DOHH2 (cell line): ENCODE results near the gene ZBTB16.

Source experiments
- H3F3A ChIP-seq: fragments of 200-600 bp; sonication (generic), shearing (Covaris generic); 2 replicates; pipeline ENCODE4 v1.6.0; 2016; ENCODE audit warnings: antibody characterized with exemption, mild to moderate bottlenecking; ENCODE audit not compliant: control insufficient read depth, insufficient read depth
- H3K27ac ChIP-seq: fragments of 200-600 bp; sonication (generic); 2 replicates; pipeline ENCODE4 v1.5.1; 2014; ENCODE audit warnings: low read depth, mild to moderate bottlenecking, low read length, moderate library complexity
- H3K27me3 ChIP-seq: fragments of 200-600 bp; sonication (generic); 2 replicates; pipeline ENCODE4 v1.6.1; 2014; ENCODE audit warnings: mild to moderate bottlenecking, low read length, mixed read lengths; ENCODE audit not compliant: control insufficient read depth
- H3K36me3 ChIP-seq: fragments of 200-600 bp; sonication (generic); 2 replicates; pipeline ENCODE4 v1.6.1; 2014; ENCODE audit warnings: mild to moderate bottlenecking, low read length, moderate library complexity, mixed read lengths; ENCODE audit not compliant: control insufficient read depth
- H3K4me1 ChIP-seq: fragments of 200-600 bp; sonication (generic); 2 replicates; pipeline ENCODE4 v1.6.1; 2014; ENCODE audit warnings: mild to moderate bottlenecking, low read length, mixed read lengths; ENCODE audit not compliant: control insufficient read depth
- H3K4me2 ChIP-seq: fragments of 200-600 bp; sonication (generic); 2 replicates; pipeline ENCODE4 v1.6.0; 2014; ENCODE audit warnings: mild to moderate bottlenecking, low read length, moderate library complexity
- H3K4me3 ChIP-seq: fragments of 200-600 bp; sonication (generic); 2 replicates; pipeline ENCODE4 v1.5.1; 2014; ENCODE audit warnings: mild to moderate bottlenecking, low read length, mixed read lengths
- H3K79me2 ChIP-seq: fragments of 200-600 bp; sonication (generic); 2 replicates; pipeline ENCODE4 v1.6.1; 2014; ENCODE audit warnings: mild to moderate bottlenecking, low read length, mixed read lengths; ENCODE audit not compliant: control insufficient read depth
- H3K9me2 ChIP-seq: fragments of 200-600 bp; sonication (generic); replicated peaks from 2 replicates; pipeline ENCODE4 v1.6.1; 2014; ENCODE audit warnings: mild to moderate bottlenecking, low read length, mixed read lengths; ENCODE audit not compliant: control insufficient read depth
- H3K9me3 ChIP-seq: fragments of 200-600 bp; sonication (generic); 2 replicates; pipeline ENCODE4 v1.6.1; 2014; ENCODE audit warnings: antibody characterized with exemption, low read length, mixed read lengths; ENCODE audit not compliant: control insufficient read depth, insufficient read depth
- H4K20me1 ChIP-seq: fragments of 200-600 bp; sonication (generic); 2 replicates; pipeline ENCODE4 v1.6.0; 2014; ENCODE audit warnings: low read depth, mild to moderate bottlenecking, antibody characterized with exemption, low read length, moderate library complexity; ENCODE audit not compliant: control insufficient read depth, insufficient read depth
- EZH2phosphoT487 ChIP-seq: fragments of 200-600 bp; sonication (generic); IDR thresholded peaks from 2 replicates; pipeline ENCODE4 v1.6.1; 2017; ENCODE audit warnings: borderline replicate concordance, mild to moderate bottlenecking, antibody characterized with exemption, low read length, moderate library complexity, mixed read lengths
- TF ChIP-seq, protein P1 (sequence below): fragments of 200-600 bp; sonication (generic); IDR thresholded peaks from one replicate; pipeline ENCODE4 v1.5.1; 2014; ENCODE audit warnings: antibody characterized with exemption, mild to moderate bottlenecking, low read depth, low read length; ENCODE audit not compliant: poor library complexity, severe bottlenecking

Gene ZBTB16

GRCh38 chr11:114068327-114068726, 8.8 kb downstream of the ZBTB16 start:
- Histone ChIP-seq H3K27me3 (no peaks in the 10 kb centered on the region), H3K4me1 (no peaks in the 10 kb centered on the region)

DNA sequence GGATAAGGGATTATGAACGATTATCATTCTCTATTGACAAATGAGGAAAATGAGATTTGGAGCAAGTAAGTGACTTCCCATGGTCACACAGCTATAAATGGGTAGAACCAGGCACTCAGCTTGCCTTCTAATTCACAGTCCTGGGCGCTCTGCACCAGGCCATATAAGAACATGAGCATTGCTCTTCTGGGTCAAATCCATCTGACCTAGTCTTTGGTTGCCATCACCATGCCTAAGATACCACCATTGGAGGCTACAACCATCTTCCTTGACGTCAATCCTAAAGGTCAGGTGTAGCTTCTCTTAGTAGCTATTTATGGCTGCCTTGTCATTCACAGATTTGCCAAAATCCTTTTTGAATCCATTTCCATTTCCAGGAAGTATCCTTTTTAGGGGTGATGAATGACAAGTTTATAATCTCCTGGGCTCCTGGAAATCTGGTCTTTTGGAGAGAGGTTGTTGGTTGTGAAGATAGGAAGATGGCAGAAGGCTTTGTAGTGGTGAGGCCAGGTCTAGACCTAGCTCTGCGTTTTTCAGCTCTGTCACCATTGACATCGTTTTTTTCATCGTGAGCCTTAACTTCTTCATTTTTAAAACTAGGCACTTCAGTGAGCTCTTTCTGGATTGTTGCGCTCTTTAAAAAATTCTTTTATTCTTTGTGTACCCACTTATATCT, 11.1 kb downstream of the ZBTB16 start:
- Histone ChIP-seq H4K20me1 (no peaks in the 10 kb centered on the region), H3K9me3 (no peaks in the 10 kb centered on the region), H3K27me3 (no peaks in the 10 kb centered on the region), H3F3A (no peaks in the 10 kb centered on the region), H3K9me2 (no peaks in the 10 kb centered on the region), H3K27ac (no peak overlapping the region), H3K36me3 (no peaks in the 10 kb centered on the region), H3K4me3 (no peak overlapping the region), H3K4me1 (no peaks in the 10 kb centered on the region), H3K4me2 (no peak overlapping the region), H3K79me2 (no peaks in the 10 kb centered on the region)
- no peak for TF ChIP-seq EZH2phosphoT487
- TF ChIP-seq, protein P1, sequence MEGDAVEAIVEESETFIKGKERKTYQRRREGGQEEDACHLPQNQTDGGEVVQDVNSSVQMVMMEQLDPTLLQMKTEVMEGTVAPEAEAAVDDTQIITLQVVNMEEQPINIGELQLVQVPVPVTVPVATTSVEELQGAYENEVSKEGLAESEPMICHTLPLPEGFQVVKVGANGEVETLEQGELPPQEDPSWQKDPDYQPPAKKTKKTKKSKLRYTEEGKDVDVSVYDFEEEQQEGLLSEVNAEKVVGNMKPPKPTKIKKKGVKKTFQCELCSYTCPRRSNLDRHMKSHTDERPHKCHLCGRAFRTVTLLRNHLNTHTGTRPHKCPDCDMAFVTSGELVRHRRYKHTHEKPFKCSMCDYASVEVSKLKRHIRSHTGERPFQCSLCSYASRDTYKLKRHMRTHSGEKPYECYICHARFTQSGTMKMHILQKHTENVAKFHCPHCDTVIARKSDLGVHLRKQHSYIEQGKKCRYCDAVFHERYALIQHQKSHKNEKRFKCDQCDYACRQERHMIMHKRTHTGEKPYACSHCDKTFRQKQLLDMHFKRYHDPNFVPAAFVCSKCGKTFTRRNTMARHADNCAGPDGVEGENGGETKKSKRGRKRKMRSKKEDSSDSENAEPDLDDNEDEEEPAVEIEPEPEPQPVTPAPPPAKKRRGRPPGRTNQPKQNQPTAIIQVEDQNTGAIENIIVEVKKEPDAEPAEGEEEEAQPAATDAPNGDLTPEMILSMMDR, result no peak

More at GRCh38 chr11:114068327-114068726, 8.8 kb downstream of the ZBTB16 start:
- no peaks in the 10 kb centered on the region for H3K79me2 ChIP-seq
- H3K4me3 ChIP-seq, result no peak overlapping the region
- no peaks in the 10 kb centered on the region for H3K9me2 ChIP-seq
- H3K36me3 ChIP-seq, result no peaks in the 10 kb centered on the region
- H3K4me2 ChIP-seq, result no peak overlapping the region
- no peak overlapping the region for H3K27ac ChIP-seq
- TF ChIP-seq EZH2phosphoT487, result no peak
- TF ChIP-seq, protein P1, result no peak
- no peaks in the 10 kb centered on the region for H3F3A ChIP-seq
- H3K9me3 ChIP-seq, result no peaks in the 10 kb centered on the region
- no peaks in the 10 kb centered on the region for H4K20me1 ChIP-seq

DNA sequence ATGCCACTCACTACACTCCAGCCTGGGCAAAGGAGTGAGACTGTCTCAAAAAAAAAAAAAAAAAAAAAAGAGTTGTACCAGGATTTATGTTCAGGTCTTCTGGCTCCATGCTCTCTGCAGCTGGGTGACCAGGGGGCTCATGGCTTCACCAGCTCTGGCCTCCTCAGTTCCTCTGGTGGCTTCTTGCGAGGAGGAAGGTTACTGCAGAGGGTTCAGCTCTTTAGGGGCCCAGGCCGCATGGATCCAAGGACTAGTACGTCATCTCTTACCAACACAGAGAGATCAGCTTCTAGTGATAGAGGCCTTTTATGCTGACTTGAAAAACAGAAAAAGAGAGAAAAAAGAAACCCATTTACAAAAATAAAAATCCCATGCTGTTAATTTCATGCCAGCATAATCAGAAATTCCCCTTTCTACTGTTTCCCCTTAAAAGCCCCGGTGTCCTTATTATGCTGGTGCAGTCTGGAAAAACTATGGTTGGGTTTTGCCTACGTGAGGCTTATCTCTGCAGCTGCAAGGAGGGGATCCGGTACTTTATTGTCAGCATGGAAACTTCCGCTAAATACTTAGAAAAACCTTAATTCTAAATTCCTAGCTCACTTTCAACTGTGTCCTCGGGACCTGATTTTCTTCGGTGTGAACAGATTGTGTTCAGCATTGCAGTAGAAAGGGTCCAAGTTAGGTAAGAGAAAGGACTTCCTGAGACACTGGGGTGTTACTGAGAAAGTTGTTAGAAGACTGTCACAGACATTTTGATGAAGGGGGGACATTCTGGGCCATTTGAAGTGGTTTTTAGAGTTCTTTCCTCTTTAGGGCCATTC, 13.7 kb downstream of the ZBTB16 start:
- H3K36me3 ChIP-seq, result no peaks in the 10 kb centered on the region
- H3K9me3 ChIP-seq, result no peaks in the 10 kb centered on the region
- H3K4me3 ChIP-seq, result no peak overlapping the region
- H3K4me1 ChIP-seq, result peaks cover 12% of the 10 kb centered on the region
- no peak overlapping the region for H3K27ac ChIP-seq
- H3K27me3 ChIP-seq, result peaks cover 15% of the 10 kb centered on the region
- H3K4me2 ChIP-seq, result no peak overlapping the region
- no peaks in the 10 kb centered on the region for H3K9me2 ChIP-seq
- TF ChIP-seq, protein P1, result no peak
- no peak for TF ChIP-seq EZH2phosphoT487
- no peaks in the 10 kb centered on the region for H3F3A ChIP-seq
- H4K20me1 ChIP-seq, result 0 out of 2 replicates have a peak, but pooled peaks cover 3% of the 10 kb centered on the region
- H3K79me2 ChIP-seq, result no peaks in the 10 kb centered on the region
